HepG2 (cell line): ENCODE measurements around the gene MRI1. TPM values are rescaled to one million over a fixed set of nuclear protein-coding genes. Genes with fewer than 3 reads are reported as not detected.

Experiments
- CAMTA2 ChIP-seq: sonication (generic); formaldehyde crosslinking; IDR thresholded peaks from 2 replicates; pipeline ENCODE4 v1.4.0; 2020; ENCODE audit warnings: mild to moderate bottlenecking, missing genetic modification reagents, borderline replicate concordance
- DNMT3B ChIP-seq: conservative IDR thresholded peaks from 2 replicates; pipeline ENCODE4 v1.6.1; 2016; ENCODE audit warnings: missing biosample characterization, control low read depth
- ETV5 ChIP-seq: IDR thresholded peaks from 2 replicates; pipeline ENCODE4 v1.6.1; 2018; ENCODE audit warnings: missing biosample characterization, missing genetic modification reagents, inconsistent platforms, borderline replicate concordance
- FOXA3 ChIP-seq: IDR thresholded peaks from 2 replicates; pipeline ENCODE4 v1.6.1; 2016; ENCODE audit warnings: missing genetic modification reagents, missing compliant biosample characterization
- HNRNPLL ChIP-seq: fragments of 200-400 bp; formaldehyde crosslinking; IDR thresholded peaks from 2 replicates; pipeline ENCODE4 v1.6.1; 2017; ENCODE audit warnings: mild to moderate bottlenecking, low read depth, low read length; ENCODE audit not compliant: poor library complexity, severe bottlenecking
- JUN ChIP-seq: sonication (generic); formaldehyde crosslinking; IDR thresholded peaks from 2 replicates; pipeline ENCODE4 v1.4.0; 2020; ENCODE audit warnings: mild to moderate bottlenecking, missing genetic modification reagents
- KAT7 ChIP-seq: IDR thresholded peaks from 2 replicates; pipeline ENCODE4 v1.6.1; 2018; ENCODE audit warnings: borderline replicate concordance, missing compliant biosample characterization
- KDM4B ChIP-seq: sonication (generic); formaldehyde crosslinking; IDR thresholded peaks from 2 replicates; pipeline ENCODE4 v1.4.0; 2020; ENCODE audit warnings: missing genetic modification reagents
- KLF16 ChIP-seq, 2 experiments: sonication (generic) in 1 of 2; formaldehyde crosslinking in 1 of 2; IDR thresholded peaks; 2 replicates each; pipeline versions ENCODE4 v1.6.1 to v1.8.0; 2016 to 2023; ENCODE audit warnings: missing genetic modification reagents in 2 of 2, missing compliant biosample characterization in 1 of 2
- REL ChIP-seq: sonication (generic); formaldehyde crosslinking; conservative IDR thresholded peaks from 2 replicates; pipeline ENCODE4 v1.8.0; 2022; ENCODE audit warnings: mild to moderate bottlenecking, missing genetic modification reagents, moderate library complexity
- ZBTB3 ChIP-seq: sonication (generic); formaldehyde crosslinking; IDR thresholded peaks from 2 replicates; pipeline ENCODE4 v1.4.0; 2020; ENCODE audit warnings: low read depth, mild to moderate bottlenecking, moderate library complexity, missing genetic modification reagents, borderline replicate concordance
- ZEB1 ChIP-seq: IDR thresholded peaks from 2 replicates; pipeline ENCODE4 v1.6.1; 2012; ENCODE audit warnings: mild to moderate bottlenecking, low read depth, inconsistent platforms; ENCODE audit not compliant: insufficient replicate concordance
- ZNF12 ChIP-seq: sonication (generic); formaldehyde crosslinking; IDR thresholded peaks from 2 replicates; pipeline ENCODE4 v1.5.0; 2020; ENCODE audit warnings: missing genetic modification reagents
- ZNF468 ChIP-seq: sonication (generic); formaldehyde crosslinking; IDR thresholded peaks from 2 replicates; pipeline ENCODE4 v1.8.0; 2022; ENCODE audit warnings: mild to moderate bottlenecking, moderate library complexity, missing genetic modification reagents
- ZNF484 ChIP-seq: sonication (generic); formaldehyde crosslinking; IDR thresholded peaks from 2 replicates; pipeline ENCODE4 v1.5.1; 2020; ENCODE audit warnings: mild to moderate bottlenecking, low read depth, missing genetic modification reagents, borderline replicate concordance
- ZNF605 ChIP-seq: sonication (generic); formaldehyde crosslinking; IDR thresholded peaks from 2 replicates; pipeline ENCODE4 v1.8.0; 2022; ENCODE audit warnings: mild to moderate bottlenecking, missing genetic modification reagents
- ZSCAN31 ChIP-seq: sonication (generic); formaldehyde crosslinking; IDR thresholded peaks from 2 replicates; pipeline ENCODE4 v1.5.0; 2020; ENCODE audit warnings: low read depth, mild to moderate bottlenecking, missing genetic modification reagents
- ZZZ3 ChIP-seq: sonication (generic); formaldehyde crosslinking; IDR thresholded peaks from 2 replicates; pipeline ENCODE4 v1.4.0; 2020; ENCODE audit warnings: missing genetic modification reagents, mild to moderate bottlenecking, borderline replicate concordance
- polyA plus RNA-seq, 8 experiments: library from polyadenylated mRNA; depleted of rRNA in 3 of 8; stranded (reverse) in 7 of 8; unstranded in 1 of 8; fragments of >200 nt; fragmentation: Illumina TruSeq in 4 of 8; extraction: Trizol in 4 of 8; gene quantifications; 2 replicates each; pipeline versions ENCODE4 v1.2.1 to v1.2.3, GENCODE V29; 2011 to 2016; ENCODE audit warnings: low read depth in 4 of 8, missing spikeins in 1 of 8, mixed read lengths in 1 of 8; ENCODE audit not compliant: insufficient read depth in 1 of 8
- total RNA-seq, 5 experiments: library from RNA; depleted of rRNA; stranded (reverse); fragments of >200 nt; fragmentation: Illumina TruSeq; extraction: Trizol; gene quantifications; 2 replicates each; pipeline ENCODE4 v1.2.3, GENCODE V29; 2016; ENCODE audit warnings: low read depth in 1 of 5
- TF ChIP-seq, protein P1 (sequence below): sonication (generic); formaldehyde crosslinking; IDR thresholded peaks from 2 replicates; pipeline ENCODE4 v1.5.0; 2020; ENCODE audit warnings: mild to moderate bottlenecking, missing genetic modification reagents
- TF ChIP-seq, protein P2 (sequence below): sonication (generic); formaldehyde crosslinking; IDR thresholded peaks from 2 replicates; pipeline ENCODE4 v1.4.0; 2020; ENCODE audit warnings: missing genetic modification reagents, low read depth, mild to moderate bottlenecking, borderline replicate concordance
- TF ChIP-seq, protein P3 (sequence below): sonication (generic); formaldehyde crosslinking; IDR thresholded peaks from 2 replicates; pipeline ENCODE4 v1.4.0; 2020; ENCODE audit warnings: missing genetic modification reagents
- TF ChIP-seq, protein P4 (sequence below): sonication (generic); formaldehyde crosslinking; IDR thresholded peaks from 2 replicates; pipeline ENCODE4 v1.5.1; 2020; ENCODE audit warnings: mild to moderate bottlenecking, missing genetic modification reagents, moderate library complexity

The MRI1 gene
- total and polyA plus RNA-seq, 2 of the 13 experiments (the other 11 are each of a cell fraction or from before 2014, with no cell fraction given) = 20.1 to 20.6 TPM

DNA sequence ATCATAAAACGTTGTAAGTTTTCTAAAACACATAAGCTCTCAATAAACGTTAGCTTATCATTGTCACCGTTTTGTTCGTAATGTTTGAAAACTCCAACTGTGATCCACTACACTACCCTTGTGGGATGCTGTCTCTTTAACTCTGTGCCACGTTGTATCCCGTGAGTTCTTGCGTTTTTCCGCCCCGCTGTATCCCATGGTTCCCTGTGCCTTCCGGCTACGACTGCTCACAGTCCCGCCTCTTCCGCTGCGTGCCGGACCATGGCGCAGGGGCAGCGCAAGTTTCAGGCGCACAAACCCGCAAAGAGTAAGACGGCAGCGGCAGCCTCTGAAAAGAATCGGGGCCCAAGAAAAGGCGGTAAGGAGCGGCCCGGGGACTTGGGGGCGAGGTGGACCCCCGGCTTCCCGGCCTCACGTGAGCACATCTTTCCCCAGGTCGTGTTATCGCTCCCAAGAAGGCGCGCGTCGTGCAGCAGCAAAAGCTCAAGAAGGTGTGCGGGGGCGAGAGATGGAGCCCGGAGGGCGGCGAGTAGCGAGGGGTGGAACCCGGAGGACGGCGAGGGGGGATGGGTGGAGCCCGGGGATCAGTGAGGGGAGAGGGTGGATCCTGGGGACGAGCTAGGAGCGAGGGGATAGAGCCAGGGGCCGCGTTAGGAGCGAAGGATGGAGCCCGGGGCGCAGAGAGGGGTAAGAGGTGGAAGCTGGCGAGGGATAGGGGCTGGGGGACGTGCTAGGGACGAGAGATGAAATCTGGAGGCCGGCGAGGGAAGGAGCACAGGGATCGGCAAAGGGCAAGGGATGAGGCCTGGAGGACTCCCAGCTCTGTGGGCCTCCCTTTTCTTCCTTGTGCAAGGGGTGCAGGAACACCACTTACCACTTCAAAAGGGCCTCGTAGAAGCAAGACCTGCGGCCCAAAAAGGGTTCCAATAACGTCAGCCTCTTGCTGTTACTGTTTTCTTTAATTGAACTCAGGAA, 10.2 kb downstream of the MRI1 start, which contains the start of gene C19orf53 (continued):
- TF ChIP-seq REL (no peak), ZEB1 (peak; percentile 49), ZBTB3 (CRISPR knock-in tag) (peak; percentile 58; the same call in 1 of the 2 replicates), ZNF484 (no peak), KDM4B (CRISPR knock-in tag) (peak; percentile 93), ZSCAN31 (CRISPR knock-in tag) (0 out of 2 replicates have a peak, but pooled peaks have one; percentile 55), KAT7 (CRISPR knock-in tag) (peak; percentile 64; the same call in 1 of the 2 replicates), ZNF468 (no peak), JUN (0 out of 2 replicates have a peak, but pooled peaks have one; percentile 43), KLF16 (CRISPR knock-in tag; IDR thresholded peaks at IDR 0.05) (peak in 1 of 2 experiments; percentile 89; a peak in 2 of 4 replicates), ETV5 (CRISPR knock-in tag) (peak; percentile 91), ZNF605 (peak; percentile 85), ZNF12 (no peak), FOXA3 (peak; percentile 74), HNRNPLL (peak; percentile 96), DNMT3B (CRISPR knock-in tag) (no peak), ZZZ3 (CRISPR knock-in tag) (peak; percentile 97; the same call in 1 of the 2 replicates), CAMTA2 (CRISPR knock-in tag) (peak; percentile 50; the same call in 1 of the 2 replicates)
- TF ChIP-seq, protein P1, sequence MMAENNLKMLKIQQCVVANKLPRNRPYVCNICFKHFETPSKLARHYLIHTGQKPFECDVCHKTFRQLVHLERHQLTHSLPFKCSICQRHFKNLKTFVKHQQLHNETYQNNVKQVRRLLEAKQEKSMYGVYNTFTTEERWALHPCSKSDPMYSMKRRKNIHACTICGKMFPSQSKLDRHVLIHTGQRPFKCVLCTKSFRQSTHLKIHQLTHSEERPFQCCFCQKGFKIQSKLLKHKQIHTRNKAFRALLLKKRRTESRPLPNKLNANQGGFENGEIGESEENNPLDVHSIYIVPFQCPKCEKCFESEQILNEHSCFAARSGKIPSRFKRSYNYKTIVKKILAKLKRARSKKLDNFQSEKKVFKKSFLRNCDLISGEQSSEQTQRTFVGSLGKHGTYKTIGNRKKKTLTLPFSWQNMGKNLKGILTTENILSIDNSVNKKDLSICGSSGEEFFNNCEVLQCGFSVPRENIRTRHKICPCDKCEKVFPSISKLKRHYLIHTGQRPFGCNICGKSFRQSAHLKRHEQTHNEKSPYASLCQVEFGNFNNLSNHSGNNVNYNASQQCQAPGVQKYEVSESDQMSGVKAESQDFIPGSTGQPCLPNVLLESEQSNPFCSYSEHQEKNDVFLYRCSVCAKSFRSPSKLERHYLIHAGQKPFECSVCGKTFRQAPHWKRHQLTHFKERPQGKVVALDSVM = no peak; the same call in 1 of the 2 replicates
- TF ChIP-seq, protein P2, sequence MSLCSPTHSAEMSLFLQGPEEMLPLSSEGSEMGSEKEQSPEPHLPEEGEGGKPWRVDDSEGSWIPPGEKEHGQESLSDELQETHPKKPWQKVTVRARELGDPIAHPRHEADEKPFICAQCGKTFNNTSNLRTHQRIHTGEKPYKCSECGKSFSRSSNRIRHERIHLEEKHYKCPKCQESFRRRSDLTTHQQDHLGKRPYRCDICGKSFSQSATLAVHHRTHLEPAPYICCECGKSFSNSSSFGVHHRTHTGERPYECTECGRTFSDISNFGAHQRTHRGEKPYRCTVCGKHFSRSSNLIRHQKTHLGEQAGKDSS (CRISPR knock-in tag) = peak; percentile 83
- TF ChIP-seq, protein P3, sequence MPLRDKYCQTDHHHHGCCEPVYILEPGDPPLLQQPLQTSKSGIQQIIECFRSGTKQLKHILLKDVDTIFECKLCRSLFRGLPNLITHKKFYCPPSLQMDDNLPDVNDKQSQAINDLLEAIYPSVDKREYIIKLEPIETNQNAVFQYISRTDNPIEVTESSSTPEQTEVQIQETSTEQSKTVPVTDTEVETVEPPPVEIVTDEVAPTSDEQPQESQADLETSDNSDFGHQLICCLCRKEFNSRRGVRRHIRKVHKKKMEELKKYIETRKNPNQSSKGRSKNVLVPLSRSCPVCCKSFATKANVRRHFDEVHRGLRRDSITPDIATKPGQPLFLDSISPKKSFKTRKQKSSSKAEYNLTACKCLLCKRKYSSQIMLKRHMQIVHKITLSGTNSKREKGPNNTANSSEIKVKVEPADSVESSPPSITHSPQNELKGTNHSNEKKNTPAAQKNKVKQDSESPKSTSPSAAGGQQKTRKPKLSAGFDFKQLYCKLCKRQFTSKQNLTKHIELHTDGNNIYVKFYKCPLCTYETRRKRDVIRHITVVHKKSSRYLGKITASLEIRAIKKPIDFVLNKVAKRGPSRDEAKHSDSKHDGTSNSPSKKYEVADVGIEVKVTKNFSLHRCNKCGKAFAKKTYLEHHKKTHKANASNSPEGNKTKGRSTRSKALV = peak; percentile 77
- TF ChIP-seq, protein P4, sequence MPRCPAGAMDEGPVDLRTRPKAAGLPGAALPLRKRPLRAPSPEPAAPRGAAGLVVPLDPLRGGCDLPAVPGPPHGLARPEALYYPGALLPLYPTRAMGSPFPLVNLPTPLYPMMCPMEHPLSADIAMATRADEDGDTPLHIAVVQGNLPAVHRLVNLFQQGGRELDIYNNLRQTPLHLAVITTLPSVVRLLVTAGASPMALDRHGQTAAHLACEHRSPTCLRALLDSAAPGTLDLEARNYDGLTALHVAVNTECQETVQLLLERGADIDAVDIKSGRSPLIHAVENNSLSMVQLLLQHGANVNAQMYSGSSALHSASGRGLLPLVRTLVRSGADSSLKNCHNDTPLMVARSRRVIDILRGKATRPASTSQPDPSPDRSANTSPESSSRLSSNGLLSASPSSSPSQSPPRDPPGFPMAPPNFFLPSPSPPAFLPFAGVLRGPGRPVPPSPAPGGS (CRISPR knock-in tag) = peak; percentile 65; the same call in 1 of the 2 replicates
